GM18907 (cell line): ENCODE data around the gene NUFIP2.
"Not testable (repeated sequence)": the region's sequence is repeated elsewhere in the genome, so short reads cannot be mapped to it uniquely, and the experiment has no call there.

Experiments used
- ATAC-seq: cut with Tn5 transposase; IDR thresholded peaks from one replicate; pipeline ENCODE4 v1.9.1; 2021; ENCODE audit warnings: mild to moderate bottlenecking, moderate library complexity; ENCODE audit not compliant: unreplicated experiment

NUFIP2 gene

DNA sequence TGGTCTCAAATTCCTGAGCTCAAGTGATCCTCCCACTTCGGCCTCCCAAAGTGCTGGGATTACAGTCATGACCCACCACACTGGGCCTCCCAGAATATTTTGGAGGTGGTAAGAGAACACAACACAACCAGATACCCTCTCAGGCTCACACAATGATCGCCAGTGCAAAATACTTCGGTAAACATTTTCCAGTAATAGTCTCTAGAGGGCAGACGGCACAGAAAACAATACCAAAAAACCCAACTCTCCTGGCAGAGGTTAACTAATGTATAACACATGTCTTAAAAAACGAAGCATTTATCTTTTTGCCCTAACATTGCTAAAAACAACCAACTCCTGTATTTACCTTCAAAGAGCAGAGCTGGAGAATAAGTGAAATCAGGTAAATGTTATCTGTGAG is 10.5 kb downstream of the NUFIP2 start:
- ATAC-seq, result no peak

DNA sequence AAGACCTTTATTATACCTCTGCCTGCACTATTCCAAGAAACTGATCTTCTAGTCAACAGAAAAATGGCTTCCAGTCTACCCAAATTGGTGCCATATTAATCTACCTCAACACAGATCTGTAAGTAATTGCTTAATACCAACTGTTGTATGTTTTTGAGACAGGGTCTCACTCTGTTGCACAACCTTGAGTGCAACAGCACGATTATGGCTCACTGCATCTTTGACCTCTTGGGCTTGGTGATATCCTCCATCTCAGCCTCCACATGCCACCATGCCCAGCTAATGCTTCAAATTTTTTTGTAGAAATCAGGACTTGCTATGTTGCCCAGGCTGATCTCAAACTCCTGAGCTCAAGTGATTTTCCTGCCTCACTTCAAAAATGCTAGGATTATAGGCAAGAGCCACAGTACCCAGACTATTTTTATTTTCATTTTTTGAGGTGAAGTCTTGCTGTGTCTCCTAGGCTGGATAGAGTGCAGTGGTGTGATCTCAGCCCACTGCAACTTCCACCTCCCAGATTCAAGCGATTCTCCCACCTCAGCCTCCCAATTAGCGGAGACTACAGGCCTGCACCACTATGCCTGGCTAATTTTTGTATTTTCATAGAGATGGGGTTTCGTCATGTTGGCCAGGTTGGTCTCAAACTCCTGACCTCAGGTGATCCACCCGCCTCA is 14.4 kb downstream of the NUFIP2 start:
- ATAC-seq, result no peak

DNA sequence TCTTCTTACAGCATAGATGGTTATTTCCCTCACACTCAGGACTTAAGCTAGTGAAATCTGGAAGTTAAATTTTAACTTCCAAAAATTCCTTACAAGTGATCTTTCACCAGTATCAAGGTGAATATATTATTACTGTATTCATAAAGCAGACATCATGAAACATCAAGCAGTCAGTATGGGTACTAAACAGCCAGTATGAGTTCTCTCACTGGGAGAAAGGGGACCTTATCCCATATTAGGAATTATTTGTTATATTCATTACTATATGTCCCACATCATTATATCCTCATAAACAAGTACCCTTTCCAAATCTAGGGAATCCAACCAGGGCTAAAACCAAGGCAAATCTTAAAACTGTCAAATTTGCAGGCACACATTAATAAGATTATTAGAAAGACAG is 15.3 kb downstream of the NUFIP2 start:
- no peak for ATAC-seq

DNA sequence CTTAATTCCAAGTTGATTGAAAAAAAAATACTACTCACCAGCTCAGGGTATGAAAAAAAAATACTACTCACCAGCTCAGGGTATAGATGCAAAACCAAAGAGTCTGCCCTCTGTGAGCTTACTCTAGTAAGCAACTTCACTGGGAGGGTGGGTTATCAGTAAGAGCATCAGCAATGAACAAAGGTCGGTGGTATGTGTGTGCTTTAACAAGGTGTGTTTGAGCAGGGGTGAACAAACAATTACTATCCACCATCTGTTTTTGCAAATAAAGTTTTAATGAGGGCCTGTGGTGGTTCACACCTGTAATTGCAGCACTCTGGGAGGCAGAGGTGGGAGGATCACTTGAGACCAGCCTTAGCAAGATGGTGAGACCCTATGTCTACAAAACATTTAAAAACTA is 20.0 kb downstream of the NUFIP2 start:
- no peak for ATAC-seq

DNA sequence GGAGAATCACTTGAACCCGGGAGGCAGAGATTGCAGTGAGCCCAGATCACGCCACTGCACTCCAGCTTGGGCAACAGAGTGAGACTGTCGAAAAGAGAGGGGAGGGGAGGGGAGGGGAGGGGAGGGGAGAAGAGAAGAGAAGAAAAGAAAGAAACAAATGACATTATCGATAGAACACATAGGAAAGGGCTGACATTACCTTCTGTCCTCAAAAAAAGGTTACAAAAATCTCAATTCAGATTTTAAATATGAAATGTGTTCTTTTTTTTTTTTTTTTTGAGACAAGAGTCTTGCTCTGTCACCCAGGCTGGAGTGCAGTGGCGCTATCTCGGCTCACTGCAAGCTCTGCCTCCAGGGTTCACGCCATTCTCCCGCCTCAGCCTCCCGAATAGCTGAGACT is 22.0 kb downstream of the NUFIP2 start:
- ATAC-seq, result not testable (repeated sequence)

DNA sequence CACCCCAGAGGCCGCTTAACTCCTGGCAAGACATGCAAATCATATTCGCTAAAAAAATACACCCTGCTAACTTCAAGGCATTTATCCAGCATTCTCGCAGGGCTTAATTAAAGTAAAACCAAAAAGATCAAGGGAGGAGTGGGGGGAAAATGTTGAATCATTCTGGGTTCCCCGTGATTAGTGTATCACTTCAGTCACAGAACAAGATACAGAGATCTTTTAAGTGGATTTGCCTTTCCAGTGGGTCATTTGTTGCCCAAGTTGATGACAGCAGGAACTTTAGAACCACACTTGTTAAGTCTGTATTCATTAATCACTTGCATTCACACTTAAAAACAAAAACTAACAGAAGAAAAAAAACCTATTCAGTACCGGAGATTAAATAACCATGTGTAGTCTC is 30.0 kb downstream of the NUFIP2 start:
- no peak for ATAC-seq

DNA sequence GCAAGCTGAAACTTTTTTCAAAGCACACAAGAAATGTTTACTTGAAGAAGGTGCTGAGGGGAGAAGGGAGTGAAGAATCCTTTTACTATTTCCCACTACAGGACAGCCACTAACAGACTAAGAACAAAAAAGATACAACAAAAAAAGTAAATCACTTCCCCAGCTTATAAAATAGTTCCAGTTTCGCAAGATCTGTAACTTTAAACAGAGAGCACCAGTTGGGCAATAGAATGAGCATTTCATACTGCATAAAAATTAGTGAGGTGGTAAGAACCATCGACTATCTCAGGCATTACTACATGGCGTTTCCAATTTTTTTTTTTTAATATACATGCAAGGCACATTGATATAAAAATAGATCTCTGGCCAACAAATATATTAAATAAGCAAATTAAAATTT is 36.2 kb downstream of the NUFIP2 start:
- no peak for ATAC-seq

DNA sequence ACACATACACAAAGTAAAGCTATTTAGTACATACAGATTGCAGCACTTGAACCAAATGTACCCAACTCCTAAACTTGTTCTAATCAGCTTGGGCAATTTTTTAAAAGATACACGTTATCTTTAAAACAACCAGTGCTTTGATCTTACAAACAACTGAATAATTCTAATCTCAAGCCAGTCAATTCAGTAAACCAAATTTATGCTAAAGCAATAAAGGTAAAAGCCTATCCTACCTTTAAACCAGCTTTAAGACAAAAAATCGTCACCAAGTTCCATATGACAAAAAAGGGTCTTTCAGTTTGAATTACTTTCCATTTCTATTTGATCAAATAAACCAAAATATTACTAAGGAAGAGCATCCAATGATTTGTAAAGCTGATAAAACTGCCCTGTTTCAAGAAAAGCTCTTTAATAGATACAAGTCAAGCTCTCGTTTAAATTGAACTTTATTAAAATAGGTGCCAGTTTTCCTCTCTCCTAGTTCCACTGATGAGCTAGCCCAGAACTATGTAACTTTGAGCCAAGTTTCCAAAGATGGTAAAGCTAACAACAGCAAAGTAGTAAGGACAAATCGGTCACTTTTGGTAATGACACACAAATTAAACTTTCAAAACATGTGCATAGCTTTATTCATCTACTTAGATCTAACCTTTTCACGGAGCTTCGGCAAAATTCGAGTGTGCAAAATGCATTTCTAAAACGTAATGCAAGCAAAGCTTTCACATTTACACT is 37.0 kb downstream of the NUFIP2 start:
- ATAC-seq, result no peak

DNA sequence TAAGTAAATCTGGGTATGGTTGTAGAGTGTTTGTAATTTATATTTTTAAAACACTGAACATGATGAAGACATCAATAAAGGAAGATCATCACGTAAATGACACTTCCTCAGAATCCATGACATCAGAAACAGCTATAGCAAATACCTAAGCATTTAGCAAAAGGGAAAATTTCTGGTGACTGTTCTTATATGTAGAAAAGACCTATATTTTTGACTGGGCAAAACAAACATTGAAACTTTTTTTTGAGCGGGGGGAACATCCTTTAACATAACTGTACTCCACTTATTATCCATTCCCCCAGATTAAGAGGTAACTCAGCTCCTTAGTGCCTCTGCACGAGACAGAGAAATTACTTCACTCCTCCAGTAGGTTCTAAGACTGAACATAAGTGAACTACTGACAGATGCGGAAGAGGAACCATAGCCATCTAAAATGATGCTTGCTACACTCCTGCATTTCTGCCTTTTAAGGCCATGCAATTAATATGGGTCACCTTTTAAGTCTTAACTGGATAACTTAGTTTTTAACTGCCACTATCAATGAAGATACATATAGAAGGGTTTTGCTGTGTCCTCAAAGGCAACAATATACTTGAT is 37.9 kb downstream of the NUFIP2 start:
- ATAC-seq, result no peak

DNA sequence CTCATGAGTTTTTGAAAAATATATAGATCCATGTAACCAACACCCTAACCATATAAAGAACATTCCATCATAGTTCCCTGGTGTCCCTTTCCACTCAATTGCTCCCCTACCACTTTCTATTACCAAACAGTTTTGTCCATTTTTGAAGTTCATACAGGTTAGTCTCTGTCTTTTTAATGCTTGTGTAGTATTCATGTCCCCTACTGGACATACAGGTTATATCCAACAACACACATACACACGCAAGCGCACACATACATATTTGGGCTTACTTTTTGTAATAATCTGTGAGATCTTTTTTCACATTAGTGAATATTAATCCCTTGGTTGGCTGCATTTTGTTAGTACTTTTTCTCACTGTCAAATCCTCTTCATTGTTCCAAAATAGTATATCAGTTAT is 40.9 kb downstream of the NUFIP2 start:
- ATAC-seq, result no peak

DNA sequence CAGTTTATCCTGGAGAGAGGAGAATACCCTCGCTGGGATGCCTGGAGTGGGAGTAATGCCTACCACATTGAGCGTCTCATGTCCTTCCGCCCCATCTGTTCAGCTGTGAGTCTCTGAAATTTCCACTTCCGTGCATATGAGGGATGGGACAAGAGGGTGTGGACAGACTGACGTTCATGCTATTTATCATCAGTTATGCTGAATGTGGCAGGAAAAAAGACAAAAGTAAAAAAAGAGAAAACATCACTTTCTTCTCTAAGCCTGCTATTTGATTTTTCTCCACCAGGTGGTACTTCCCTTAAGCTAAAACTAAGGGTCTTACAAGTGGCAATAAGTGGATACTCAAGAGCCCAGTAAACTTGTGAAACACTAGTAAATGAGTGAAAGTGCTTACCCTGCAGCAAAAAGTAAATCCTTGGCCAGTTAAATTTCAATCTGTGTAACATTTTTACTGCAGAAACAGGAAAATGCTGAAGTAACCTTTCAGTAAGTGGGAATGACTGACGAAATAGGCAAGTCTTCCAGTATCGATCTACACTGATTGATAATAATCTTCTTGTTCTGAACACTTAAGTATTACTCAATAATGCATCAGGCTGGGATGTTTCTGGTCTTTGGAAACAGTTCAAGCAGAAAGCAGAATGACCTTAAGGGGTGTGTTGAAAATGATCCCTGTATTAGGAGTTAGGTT is 41.7 kb downstream of the NUFIP2 start:
- ATAC-seq, result no peak

DNA sequence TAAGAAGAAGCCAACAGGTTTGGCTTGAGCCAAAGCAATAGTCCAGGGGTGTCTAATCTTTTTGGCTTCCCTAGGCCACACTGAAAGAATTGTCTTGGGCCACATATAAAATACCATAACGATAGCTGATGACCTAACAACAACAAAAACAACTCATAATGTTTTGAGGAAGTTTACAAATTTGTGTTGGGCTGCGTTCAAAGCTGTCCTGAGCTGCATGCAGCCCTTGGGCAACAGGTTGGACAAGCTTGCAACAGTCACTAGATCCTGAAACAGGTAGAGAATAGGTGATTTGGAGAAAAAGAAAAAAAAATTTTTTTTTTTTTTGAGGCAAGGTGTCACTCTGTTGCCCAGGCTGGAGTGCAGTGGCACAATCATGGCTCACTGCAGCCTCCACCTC is 42.8 kb downstream of the NUFIP2 start:
- ATAC-seq, result no peak

DNA sequence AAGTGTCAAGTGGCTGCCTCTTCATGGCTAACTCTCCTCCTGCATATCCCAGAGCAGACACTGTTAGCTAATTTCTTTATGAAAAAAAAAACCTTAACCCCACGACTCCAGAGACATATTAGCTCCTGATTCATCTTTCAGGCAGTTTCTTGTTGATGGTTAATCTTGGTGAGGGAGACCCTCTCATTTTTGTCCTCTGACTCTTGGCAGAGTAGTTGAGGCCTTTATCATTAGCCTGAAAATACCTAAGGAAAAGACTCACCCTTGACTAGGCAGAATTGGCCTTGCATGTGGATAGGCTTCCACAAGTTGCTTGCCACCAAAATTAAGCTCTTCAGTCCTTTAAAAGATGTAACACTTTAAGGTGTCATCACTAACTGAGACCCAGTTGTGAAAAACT is 43.3 kb downstream of the NUFIP2 start:
- no peak for ATAC-seq

DNA sequence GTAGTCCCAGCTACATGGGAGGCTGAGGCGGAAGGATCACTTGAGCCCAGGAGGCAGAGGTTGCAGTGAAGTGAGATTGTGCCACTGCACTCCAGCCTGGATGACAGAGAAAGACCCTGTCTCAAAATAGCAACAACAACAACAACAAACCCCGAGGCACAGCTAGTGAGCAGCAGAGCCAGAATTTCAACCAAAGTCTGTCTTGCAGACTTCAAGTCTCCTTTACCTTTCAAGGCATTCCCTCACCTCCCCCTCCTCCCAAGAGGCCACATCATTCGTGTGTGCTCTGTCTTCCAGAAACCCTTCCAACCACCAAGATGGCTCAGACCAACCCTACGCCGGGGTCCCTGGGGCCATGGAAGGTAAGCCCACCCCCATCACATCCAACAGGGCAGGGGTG is 45.1 kb downstream of the NUFIP2 start:
- ATAC-seq, result no peak

DNA sequence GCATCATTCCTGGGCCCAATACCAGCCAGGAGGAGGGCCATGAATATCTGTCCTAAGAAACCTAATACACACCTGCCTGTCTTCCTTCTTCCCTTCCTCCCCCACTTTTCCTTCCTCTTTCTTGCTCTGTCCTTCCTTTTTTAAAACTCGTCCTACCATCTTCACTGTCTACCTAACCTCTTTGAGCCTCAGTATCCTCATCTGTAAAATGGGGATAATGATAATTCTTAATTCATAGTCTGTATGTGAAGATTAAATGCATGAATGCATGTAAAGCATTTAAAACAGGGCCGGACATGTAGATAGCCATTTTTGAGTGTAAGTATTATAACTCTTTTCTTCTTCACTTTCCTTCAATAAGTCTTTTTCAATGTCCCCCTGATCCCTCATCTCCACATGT is 46.7 kb downstream of the NUFIP2 start:
- no peak for ATAC-seq

DNA sequence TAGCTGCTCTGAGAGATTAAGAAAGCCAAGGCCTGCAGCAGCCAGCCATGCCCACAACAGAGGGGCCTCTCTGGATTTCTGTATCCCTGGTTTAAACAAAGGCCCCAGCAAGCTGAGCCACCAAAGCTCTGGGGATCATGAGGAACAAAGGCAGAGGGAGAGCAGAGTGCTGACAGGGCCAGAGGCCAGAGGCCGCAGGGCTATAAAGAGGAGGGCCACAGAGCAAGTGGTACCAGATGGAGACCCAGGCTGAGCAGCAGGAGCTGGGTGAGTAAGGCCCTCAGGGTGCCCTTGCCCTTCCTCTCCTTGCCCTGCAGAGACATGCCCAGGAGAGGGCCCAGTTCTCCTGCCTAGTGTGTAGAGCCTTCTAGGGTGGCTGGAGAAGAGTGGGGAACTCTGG is 47.3 kb downstream of the NUFIP2 start, which contains the start of gene CRYBA1:
TSS of gene CRYBA1 (plus strand) at position 232 of the 400 bp plus-strand sequence. CDS start at position 237, 5 bp downstream.
- no peak for ATAC-seq

DNA sequence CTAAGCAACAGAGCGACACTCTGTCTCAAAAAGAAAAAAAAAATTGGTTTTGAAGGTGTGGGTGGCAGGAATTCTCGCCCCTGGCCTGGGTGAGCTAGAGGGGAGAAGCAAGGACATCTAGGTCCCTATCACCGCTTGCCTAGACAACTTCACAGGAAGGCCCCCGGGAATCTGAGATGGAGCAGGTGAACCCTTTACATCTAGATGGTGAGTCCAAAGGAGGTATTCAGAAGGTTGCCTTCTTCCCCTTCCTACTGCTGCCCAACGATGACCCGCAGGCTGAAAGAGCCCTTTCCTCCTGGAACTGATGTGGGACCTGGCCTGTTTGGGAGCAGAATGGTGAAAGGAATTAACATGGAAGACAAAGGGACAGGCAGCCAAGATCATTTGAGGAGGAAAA is 48.5 kb downstream of the NUFIP2 start:
- no peak for ATAC-seq

DNA sequence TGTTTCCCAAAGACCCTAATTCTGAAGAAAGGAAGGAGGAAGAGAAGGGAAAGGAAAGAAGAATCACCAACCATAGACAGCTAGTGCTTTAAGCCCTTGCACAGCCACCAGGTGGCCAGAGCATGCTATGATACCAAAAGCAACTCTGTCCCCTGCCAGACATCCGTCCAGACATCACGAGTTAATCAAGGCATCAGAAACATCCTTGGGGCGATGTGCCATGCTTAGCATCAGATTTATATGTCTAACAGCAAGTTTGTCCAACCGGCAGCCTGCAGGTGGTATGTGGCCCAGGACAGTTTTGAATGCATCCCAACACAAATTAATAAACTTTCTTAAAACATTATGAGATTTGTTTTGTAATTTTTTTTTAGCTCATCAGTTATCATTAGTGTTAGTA is 50.2 kb downstream of the NUFIP2 start:
- ATAC-seq, result no peak

DNA sequence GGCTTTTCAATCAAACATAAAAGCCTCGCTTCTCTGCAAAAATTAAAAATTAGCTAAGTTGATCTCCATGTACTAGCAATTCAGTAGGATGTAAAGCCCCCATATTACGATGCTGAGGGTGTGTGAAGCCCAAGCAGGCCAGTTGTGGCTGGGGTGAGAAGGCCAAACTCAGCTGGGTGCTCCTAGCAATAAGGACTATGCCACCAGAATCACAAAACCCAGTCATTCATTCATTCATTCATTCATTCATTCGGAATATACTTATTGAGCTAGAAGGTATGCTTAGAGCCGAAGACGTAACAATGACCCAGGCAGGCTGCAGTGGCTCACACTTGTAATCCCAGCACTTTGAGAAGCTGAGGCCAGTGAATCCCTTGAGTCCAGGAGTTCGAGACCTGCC is 51.2 kb downstream of the NUFIP2 start:
- no peak for ATAC-seq

DNA sequence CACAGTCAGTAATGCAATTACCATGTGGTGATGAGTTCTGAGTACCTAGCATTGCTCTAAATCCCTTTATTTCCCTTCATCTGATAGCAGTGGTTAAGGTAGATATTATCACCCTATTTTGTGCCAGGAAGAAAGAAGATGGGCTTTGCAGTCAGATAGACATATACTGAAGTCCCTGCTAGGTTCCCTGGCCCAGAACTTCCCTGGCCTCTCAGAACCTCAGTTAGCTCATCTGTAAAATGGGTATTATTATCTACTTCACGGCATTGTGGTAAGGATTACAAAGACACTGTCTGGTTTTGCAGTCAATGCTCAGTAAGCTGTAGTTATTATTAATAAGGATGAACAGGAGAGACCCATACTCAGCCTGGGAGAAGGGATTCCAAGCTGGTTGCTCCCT is 51.9 kb downstream of the NUFIP2 start:
- ATAC-seq, result no peak
